Esophagus muscularis mucosa (tissue), 4 donors: ENCODE results near the gene CSNK1G1.
"Not testable (repeated sequence)": the region's sequence is repeated elsewhere in the genome, so short reads cannot be mapped to it uniquely, and the experiment has no call there.

ENCODE experiments used
- EP300 ChIP-seq: sonication (generic); formaldehyde crosslinking; IDR thresholded peaks from one replicate; pipeline ENCODE4 v1.6.1; 2017; ENCODE audit warnings: antibody characterized with exemption
- POLR2A ChIP-seq: fragments of 450-650 bp; IDR thresholded peaks from one replicate; pipeline ENCODE4 v1.6.1; 2017; ENCODE audit warnings: antibody characterized with exemption, moderate library complexity, mild to moderate bottlenecking, low read depth
- POLR2AphosphoS5 ChIP-seq, 2 donors: sonication (generic); formaldehyde crosslinking; IDR thresholded peaks; one replicate each; pipeline ENCODE4 v1.6.1; 2017; ENCODE audit warnings: antibody characterized with exemption in 2 of 2
- TF ChIP-seq, protein P1 (sequence below), 3 experiments: fragments of 200-600 bp in 2 of 3; fragments of 450-650 bp in 1 of 3; sonication (generic) in 2 of 3; IDR thresholded peaks; one replicate each; pipeline ENCODE4 v1.5.1; 2017 to 2019; ENCODE audit warnings: antibody characterized with exemption in 3 of 3, mild to moderate bottlenecking in 2 of 3, moderate library complexity in 1 of 3

DNA sequence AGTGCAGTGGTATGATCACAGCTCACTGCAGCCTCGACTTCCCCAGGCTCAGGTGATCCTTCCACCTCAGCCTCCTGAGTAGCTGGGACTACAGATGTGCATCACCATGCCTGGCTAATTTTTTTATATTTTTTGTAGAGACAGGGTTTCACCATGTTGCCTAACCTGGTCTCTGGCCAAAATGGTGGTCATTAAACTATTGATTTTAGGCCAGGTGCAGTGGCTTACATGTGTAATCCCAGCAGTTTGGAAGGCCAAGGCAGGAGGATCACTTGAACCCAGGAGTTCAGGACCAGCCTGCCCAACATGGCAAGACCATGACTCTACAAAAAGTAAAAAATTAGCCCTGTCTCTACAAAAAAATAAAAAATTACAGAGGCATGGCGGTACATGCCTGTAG is 235.7 kb downstream of the CSNK1G1 start:
- not testable (repeated sequence) for TF ChIP-seq POLR2AphosphoS5 (IDR thresholded peaks at IDR 0.05); POLR2A; EP300
- TF ChIP-seq, protein P1, sequence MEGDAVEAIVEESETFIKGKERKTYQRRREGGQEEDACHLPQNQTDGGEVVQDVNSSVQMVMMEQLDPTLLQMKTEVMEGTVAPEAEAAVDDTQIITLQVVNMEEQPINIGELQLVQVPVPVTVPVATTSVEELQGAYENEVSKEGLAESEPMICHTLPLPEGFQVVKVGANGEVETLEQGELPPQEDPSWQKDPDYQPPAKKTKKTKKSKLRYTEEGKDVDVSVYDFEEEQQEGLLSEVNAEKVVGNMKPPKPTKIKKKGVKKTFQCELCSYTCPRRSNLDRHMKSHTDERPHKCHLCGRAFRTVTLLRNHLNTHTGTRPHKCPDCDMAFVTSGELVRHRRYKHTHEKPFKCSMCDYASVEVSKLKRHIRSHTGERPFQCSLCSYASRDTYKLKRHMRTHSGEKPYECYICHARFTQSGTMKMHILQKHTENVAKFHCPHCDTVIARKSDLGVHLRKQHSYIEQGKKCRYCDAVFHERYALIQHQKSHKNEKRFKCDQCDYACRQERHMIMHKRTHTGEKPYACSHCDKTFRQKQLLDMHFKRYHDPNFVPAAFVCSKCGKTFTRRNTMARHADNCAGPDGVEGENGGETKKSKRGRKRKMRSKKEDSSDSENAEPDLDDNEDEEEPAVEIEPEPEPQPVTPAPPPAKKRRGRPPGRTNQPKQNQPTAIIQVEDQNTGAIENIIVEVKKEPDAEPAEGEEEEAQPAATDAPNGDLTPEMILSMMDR (IDR thresholded peaks at IDR 0.05), result not testable (repeated sequence)
